BLaER1 (cell line): ENCODE results near the gene LRRN4CL.
"Not testable (repeated sequence)": the region's sequence is repeated elsewhere in the genome, so short reads cannot be mapped to it uniquely, and the experiment has no call there.

Source experiments
- H3K27ac ChIP-seq: shearing (Covaris generic); formaldehyde crosslinking; 2 replicates; pipeline ENCODE4 v1.8.1; 2022
- H3K27me3 ChIP-seq: shearing (Covaris generic); formaldehyde crosslinking; 2 replicates; pipeline ENCODE4 v1.8.1; 2022
- H3K36me3 ChIP-seq: shearing (Covaris generic); formaldehyde crosslinking; 2 replicates; pipeline ENCODE4 v1.8.1; 2022
- H3K4me1 ChIP-seq: shearing (Covaris generic); formaldehyde crosslinking; 2 replicates; pipeline ENCODE4 v1.8.1; 2022
- H3K4me2 ChIP-seq: shearing (Covaris generic); formaldehyde crosslinking; 2 replicates; pipeline ENCODE4 v1.8.1; 2022
- H3K4me3 ChIP-seq: shearing (Covaris generic); formaldehyde crosslinking; 2 replicates; pipeline ENCODE4 v1.8.1; 2022
- H3K9ac ChIP-seq: shearing (Covaris generic); formaldehyde crosslinking; 2 replicates; pipeline ENCODE4 v1.8.1; 2022
- H3K9me3 ChIP-seq: shearing (Covaris generic); formaldehyde crosslinking; 2 replicates; pipeline ENCODE4 v1.8.1; 2022
- H4K20me1 ChIP-seq: shearing (Covaris generic); formaldehyde crosslinking; 2 replicates; pipeline ENCODE4 v1.8.1; 2022
- Cebpa-rat ChIP-seq: shearing (Covaris generic); IDR thresholded peaks from 2 replicates; pipeline ENCODE4 v1.8.1; 2022

LRRN4CL gene

GRCh38 chr11:62702246-62702645 is 12.9 kb upstream of the LRRN4CL start:
- Histone ChIP-seq H3K4me1 (peaks cover 23% of the 10 kb centered on the region), H3K27me3 (no peaks in the 10 kb centered on the region), H3K27ac (no peak overlapping the region), H4K20me1 (no peaks in the 10 kb centered on the region), H3K9me3 (no peaks in the 10 kb centered on the region), H3K36me3 (peaks cover 58% of the 10 kb centered on the region), H3K4me3 (no peak overlapping the region), H3K4me2 (no peak overlapping the region), H3K9ac (no peak overlapping the region)
- no peak for TF ChIP-seq Cebpa-rat

- H3K36me3 ChIP-seq: peaks cover 63% of the 10 kb centered on the region
- no peak overlapping the region for H3K4me3 ChIP-seq
- TF ChIP-seq Cebpa-rat: no peak
- H3K4me1 ChIP-seq: 0 out of 2 replicates have a peak, but pooled peaks cover 7% of the 10 kb centered on the region
- H3K27ac ChIP-seq: no peak overlapping the region
- H3K9ac ChIP-seq: no peak overlapping the region
- no peaks in the 10 kb centered on the region for H3K9me3 ChIP-seq
- H3K27me3 ChIP-seq: no peaks in the 10 kb centered on the region
- no peak overlapping the region for H3K4me2 ChIP-seq
- H4K20me1 ChIP-seq: no peaks in the 10 kb centered on the region
Measured at GRCh38 chr11:62694455-62695167, 5.3 kb upstream of the LRRN4CL start.

- not testable (repeated sequence) for H3K27ac ChIP-seq, H3K9me3 ChIP-seq, H3K9ac ChIP-seq, H3K4me2 ChIP-seq, H3K4me1 ChIP-seq, H4K20me1 ChIP-seq, H3K27me3 ChIP-seq, H3K4me3 ChIP-seq
- peaks cover 59% of the 10 kb centered on the region for H3K36me3 ChIP-seq
Measured at GRCh38 chr11:62693624-62694023, 4.3 kb upstream of the LRRN4CL start.

- no peak overlapping the region for H3K4me3 ChIP-seq
Measured at GRCh38 chr11:62688491-62688890, 839 bp downstream of the LRRN4CL start.

GRCh38 chr11:62687508-62688396 is 1.6 kb downstream of the LRRN4CL start:
- H4K20me1 ChIP-seq: no peaks in the 10 kb centered on the region
- no peaks in the 10 kb centered on the region for H3K27me3 ChIP-seq
- no peak overlapping the region for H3K9ac ChIP-seq
- H3K4me1 ChIP-seq: no peaks in the 10 kb centered on the region
- H3K27ac ChIP-seq: no peak overlapping the region
- H3K4me3 ChIP-seq: no peak overlapping the region
- no peaks in the 10 kb centered on the region for H3K9me3 ChIP-seq
- H3K4me2 ChIP-seq: no peak overlapping the region
- TF ChIP-seq Cebpa-rat: no peak
- peaks cover 34% of the 10 kb centered on the region for H3K36me3 ChIP-seq

More at GRCh38 chr11:62688491-62688890, 839 bp downstream of the LRRN4CL start:
- H4K20me1 ChIP-seq: no peaks in the 10 kb centered on the region
- no peaks in the 10 kb centered on the region for H3K4me1 ChIP-seq
- H3K9me3 ChIP-seq: no peaks in the 10 kb centered on the region
- no peak for TF ChIP-seq Cebpa-rat
- no peaks in the 10 kb centered on the region for H3K27me3 ChIP-seq
- no peak overlapping the region for H3K27ac ChIP-seq
- no peak overlapping the region for H3K9ac ChIP-seq
- H3K4me2 ChIP-seq: no peak overlapping the region
- H3K36me3 ChIP-seq: peaks cover 42% of the 10 kb centered on the region

GRCh38 chr11:62682518-62682917 is 6.8 kb downstream of the LRRN4CL start:
- H3K4me3 ChIP-seq: no peak overlapping the region
- no peak overlapping the region for H3K4me2 ChIP-seq
- no peak for TF ChIP-seq Cebpa-rat
- no peaks in the 10 kb centered on the region for H3K27me3 ChIP-seq
- H3K9ac ChIP-seq: no peak overlapping the region
- peaks cover 5% of the 10 kb centered on the region for H3K36me3 ChIP-seq
- H3K4me1 ChIP-seq: peaks cover 31% of the 10 kb centered on the region
- no peak overlapping the region for H3K27ac ChIP-seq
- no peaks in the 10 kb centered on the region for H3K9me3 ChIP-seq
- H4K20me1 ChIP-seq: peaks cover 8% of the 10 kb centered on the region

GRCh38 chr11:62680825-62681240 is 8.5 kb downstream of the LRRN4CL start:
- no peaks in the 10 kb centered on the region for H3K27me3 ChIP-seq
- no peak overlapping the region for H3K4me3 ChIP-seq
- no peak for TF ChIP-seq Cebpa-rat
- peaks cover 22% of the 10 kb centered on the region for H3K36me3 ChIP-seq
- H4K20me1 ChIP-seq: peaks cover 23% of the 10 kb centered on the region
- 0 out of 2 replicates have a peak overlapping the region, but pooled peaks have one; percentile 5 for H3K27ac ChIP-seq
- peaks cover 41% of the 10 kb centered on the region for H3K4me1 ChIP-seq
- H3K9ac ChIP-seq: no peak overlapping the region
- H3K4me2 ChIP-seq: 0 out of 2 replicates have a peak overlapping the region, but pooled peaks have one; percentile 94
- no peaks in the 10 kb centered on the region for H3K9me3 ChIP-seq

GRCh38 chr11:62678770-62679696 is 10.3 kb downstream of the LRRN4CL start, which contains the start of gene UBXN1:
Gene UBXN1 (minus strand): TSS chr11:62679073. CDS start chr11:62678923, 150 bp downstream.
- Histone ChIP-seq H3K4me3 (peak within 1 kb of the TSS; percentile 99), H3K4me1 (peaks cover 41% of the 10 kb centered on the region), H3K36me3 (peaks cover 40% of the 10 kb centered on the region), H4K20me1 (peaks cover 23% of the 10 kb centered on the region), H3K27me3 (no peaks in the 10 kb centered on the region), H3K9me3 (no peaks in the 10 kb centered on the region), H3K27ac (peak within 1 kb of the TSS; percentile 92), H3K4me2 (peak within 1 kb of the TSS; percentile 94), H3K9ac (peak within 1 kb of the TSS; percentile 93)
- no peak for TF ChIP-seq Cebpa-rat

- TF ChIP-seq Cebpa-rat: no peak
- no peaks in the 10 kb centered on the region for H3K27me3 ChIP-seq
- H3K9me3 ChIP-seq: no peaks in the 10 kb centered on the region
- peaks cover 46% of the 10 kb centered on the region for H3K36me3 ChIP-seq
- H3K4me1 ChIP-seq: peaks cover 48% of the 10 kb centered on the region
- peak overlapping the region; percentile 99 for H3K4me3 ChIP-seq
- H3K27ac ChIP-seq: peak overlapping the region; percentile 92
- peak overlapping the region; percentile 94 for H3K4me2 ChIP-seq
- peaks cover 28% of the 10 kb centered on the region for H4K20me1 ChIP-seq
- peak overlapping the region; percentile 93 for H3K9ac ChIP-seq
Measured at GRCh38 chr11:62678433-62678769, 10.9 kb downstream of the LRRN4CL start.
